Spinal cord (tissue), 10 donors: ENCODE measurements around the gene NRCAM. TPM values are rescaled to one million over a fixed set of nuclear protein-coding genes. Genes with fewer than 3 reads are reported as not detected.

Experiments
- DNase-seq, 6 donors: peaks; one replicate each; pipeline versions ENCODE4 v3.0.0 to v3.0.0-alpha.2; 2013 to 2015; ENCODE audit warnings: low spot score in 6 of 6, low read depth in 4 of 6
- H3K27ac ChIP-seq: one replicate; pipeline ENCODE4 v1.5.1; 2013; ENCODE audit warnings: low read depth, low read length, control low read depth
- H3K27me3 ChIP-seq: one replicate; pipeline ENCODE4 v1.6.1; 2013; ENCODE audit warnings: low read length; ENCODE audit not compliant: control insufficient read depth, insufficient read depth
- H3K36me3 ChIP-seq: one replicate; pipeline ENCODE4 v1.6.1; 2013; ENCODE audit warnings: low read length; ENCODE audit not compliant: control insufficient read depth, insufficient read depth
- H3K4me1 ChIP-seq: one replicate; pipeline ENCODE4 v1.6.1; 2013; ENCODE audit warnings: low read length; ENCODE audit not compliant: control insufficient read depth, insufficient read depth
- H3K4me3 ChIP-seq: one replicate; pipeline ENCODE4 v1.5.1; 2013; ENCODE audit warnings: low read depth, low read length, control low read depth
- H3K9me3 ChIP-seq: one replicate; pipeline ENCODE4 v1.6.1; 2013; ENCODE audit warnings: low read length; ENCODE audit not compliant: control insufficient read depth, insufficient read depth
- WGBS: methylation state at CpG from one replicate; pipeline ENCODE4 v1.1.5; 2013; ENCODE audit warnings: missing lambda C conversion rate; ENCODE audit not compliant: insufficient coverage; 5-methylcytosine and 5-hydroxymethylcytosine counted together
- polyA plus RNA-seq, 2 donors: library from polyadenylated mRNA; unstranded; fragments of 120-200 nt; gene quantifications; one replicate each; pipeline ENCODE4 v1.2.1, GENCODE V29; 2013; ENCODE audit not compliant: insufficient read length in 2 of 2
- total RNA-seq, 2 donors: library from RNA; depleted of rRNA in 1 of 2; stranded (reverse); fragments of 120-200 nt in 1 of 2; fragments of >200 nt in 1 of 2; gene quantifications; one replicate each; pipeline versions ENCODE4 v1.2.3 to v1.2.4, GENCODE V29; 2013 to 2014
- donor health status: healthy.

Gene NRCAM
- total and polyA plus RNA-seq, 4 donors = 50.4 to 198 (median 140) TPM

DNA sequence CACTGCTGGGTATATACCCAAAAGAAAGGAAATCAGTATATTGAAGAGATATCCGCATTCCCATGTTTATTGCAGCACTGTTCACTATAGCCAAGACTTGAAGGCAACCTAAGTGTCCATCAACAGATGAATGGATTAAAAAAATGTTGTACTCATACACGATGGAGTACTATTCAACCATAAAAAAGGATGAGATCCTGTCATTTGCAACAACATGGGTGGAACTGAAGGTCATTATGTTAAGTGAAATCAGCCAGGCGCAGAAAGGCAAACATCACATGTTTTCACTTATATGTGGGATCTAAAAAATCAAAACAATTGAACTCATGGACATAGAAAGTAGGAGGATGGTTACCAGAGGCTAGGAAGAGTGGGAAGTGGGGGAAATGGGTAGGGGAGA, 19.3 kb downstream of the NRCAM start:
- DNase-seq = no peak
- Histone ChIP-seq H3K27me3 (no peaks in the 10 kb centered on the region), H3K9me3 (peaks cover 3% of the 10 kb centered on the region), H3K36me3 (no peaks in the 10 kb centered on the region), H3K4me1 (no peaks in the 10 kb centered on the region), H3K4me3 (no peak overlapping the region), H3K27ac (no peak overlapping the region)
- WGBS = no CpG with 5 or more reads among the region's 3 CpGs

DNA sequence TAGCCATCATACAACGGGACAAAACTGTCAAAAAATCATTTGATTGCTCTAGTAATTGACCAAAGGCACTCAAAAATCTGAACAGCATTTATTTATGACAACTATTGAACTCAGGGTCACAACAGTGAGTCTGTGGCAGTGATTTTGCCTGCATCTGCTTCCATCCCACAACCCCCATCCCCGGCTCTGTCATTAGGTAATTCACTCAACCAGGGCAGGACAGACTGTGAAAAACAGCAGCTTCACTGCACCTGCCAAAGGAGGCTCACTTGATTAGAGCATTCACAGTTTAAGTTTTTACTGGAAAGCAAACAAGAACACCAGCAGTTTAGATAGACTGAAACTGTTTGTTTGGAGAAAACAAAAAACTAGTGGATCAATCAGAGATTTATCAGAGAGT, 22.2 kb downstream of the NRCAM start:
- H3K4me1 ChIP-seq = no peaks in the 10 kb centered on the region
- no peak for DNase-seq
- H3K36me3 ChIP-seq = peaks cover 2% of the 10 kb centered on the region
- no peak overlapping the region for H3K4me3 ChIP-seq
- H3K27ac ChIP-seq = no peak overlapping the region
- peaks cover 3% of the 10 kb centered on the region for H3K9me3 ChIP-seq
- WGBS = 67% methylated on average over 1 of the region's 2 CpGs
- H3K27me3 ChIP-seq = no peaks in the 10 kb centered on the region

DNA sequence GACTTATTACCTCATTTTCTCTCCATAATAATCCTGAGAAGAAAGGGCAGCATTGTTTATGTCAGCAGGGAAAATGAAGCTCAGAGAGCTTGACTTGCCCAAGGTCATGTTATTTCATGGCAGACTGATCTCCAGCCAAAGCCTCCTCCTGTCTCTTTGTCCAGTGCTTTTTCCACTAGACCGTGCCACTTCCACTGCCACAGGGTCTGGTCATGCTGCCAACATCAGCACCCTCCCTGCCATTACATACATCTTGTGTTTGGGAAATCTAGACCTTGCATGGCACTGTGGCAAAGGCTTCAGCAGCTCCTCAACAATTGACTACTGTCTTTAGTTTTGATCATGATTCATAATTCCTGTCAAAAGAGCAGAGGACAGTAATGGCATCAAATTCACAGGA, 25.1 kb downstream of the NRCAM start:
- DNase-seq = no peak
- no peaks in the 10 kb centered on the region for H3K27me3 ChIP-seq
- WGBS = 0% methylated on average over 1 of the region's 1 CpG
- H3K4me1 ChIP-seq = no peaks in the 10 kb centered on the region
- peaks cover 2% of the 10 kb centered on the region for H3K36me3 ChIP-seq
- H3K27ac ChIP-seq = no peak overlapping the region
- no peak overlapping the region for H3K4me3 ChIP-seq
- H3K9me3 ChIP-seq = peaks cover 3% of the 10 kb centered on the region

DNA sequence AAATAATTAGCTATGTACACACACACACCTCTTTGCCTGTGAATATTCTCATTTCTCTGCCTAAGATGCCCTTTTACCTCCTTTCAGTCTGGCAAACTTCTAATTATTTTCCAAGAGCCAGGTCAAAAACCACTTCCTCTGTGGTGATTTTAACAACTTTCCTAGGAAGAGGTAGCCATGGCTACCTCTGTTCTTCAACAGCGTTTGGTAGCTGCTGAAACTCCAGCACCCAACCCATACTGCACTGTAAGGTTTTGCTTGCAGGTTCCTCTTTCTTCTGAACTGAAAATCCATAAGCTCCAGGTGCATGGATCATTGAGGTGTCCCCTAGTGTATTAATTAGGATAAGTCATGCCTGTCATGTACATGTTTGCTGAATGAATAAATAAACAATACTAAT, 25.6 kb downstream of the NRCAM start:
- no peak overlapping the region for H3K4me3 ChIP-seq
- no peak for DNase-seq
- H3K27me3 ChIP-seq = no peaks in the 10 kb centered on the region
- peaks cover 1% of the 10 kb centered on the region for H3K9me3 ChIP-seq
- H3K27ac ChIP-seq = no peak overlapping the region
- H3K4me1 ChIP-seq = no peaks in the 10 kb centered on the region
- WGBS = no CpG with 5 or more reads among the region's 1 CpG
- H3K36me3 ChIP-seq = peaks cover 2% of the 10 kb centered on the region

DNA sequence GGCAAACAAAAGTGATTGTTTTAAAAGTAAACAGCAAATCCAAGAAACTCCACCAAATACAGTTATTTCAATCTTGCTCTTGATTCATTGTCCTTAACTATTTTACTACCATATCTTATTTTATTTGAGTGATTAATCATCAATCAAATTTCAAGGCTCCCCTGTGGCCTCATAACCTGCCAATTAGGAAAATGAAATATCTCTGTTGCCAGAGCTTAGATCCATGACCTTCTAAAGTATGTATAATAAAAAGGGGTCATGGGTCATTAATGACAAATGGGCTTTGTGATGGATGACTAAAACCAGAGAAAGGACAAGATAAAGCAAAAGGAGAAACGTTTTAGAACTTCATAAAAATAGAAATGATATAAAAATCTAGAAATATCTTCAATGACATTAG, 28.5 kb downstream of the NRCAM start:
- Histone ChIP-seq H3K27ac (no peak overlapping the region), H3K9me3 (no peaks in the 10 kb centered on the region), H3K4me1 (no peaks in the 10 kb centered on the region), H3K27me3 (no peaks in the 10 kb centered on the region), H3K4me3 (no peak overlapping the region), H3K36me3 (peaks cover 2% of the 10 kb centered on the region)
- WGBS = no CpG with 5 or more reads among the region's 1 CpG
- no peak for DNase-seq

DNA sequence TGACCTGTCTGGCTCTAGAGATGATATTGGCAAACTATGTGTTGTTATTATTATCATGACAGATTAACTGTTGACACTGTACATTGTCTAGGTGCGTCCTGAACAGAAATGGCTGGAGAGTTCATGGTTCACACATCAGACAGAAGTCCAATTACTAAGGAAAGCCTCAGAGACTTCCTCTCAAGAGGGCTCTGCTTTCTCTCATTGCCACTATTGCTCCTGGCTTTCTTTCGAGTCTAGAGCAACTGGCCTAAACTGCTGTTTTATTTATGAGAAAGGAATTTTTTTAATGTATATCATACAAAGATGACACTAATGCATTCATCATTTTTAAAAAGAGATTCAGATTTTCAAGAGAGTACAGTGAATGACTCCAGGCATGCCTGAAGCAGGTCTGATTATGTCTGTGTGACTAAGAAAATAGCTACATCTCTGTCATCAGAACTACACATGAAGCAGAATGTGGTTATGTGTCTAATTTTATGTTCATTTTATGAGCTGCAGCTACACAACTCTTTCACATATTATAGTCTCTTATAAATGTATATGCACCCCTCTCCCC, 30.4 kb downstream of the NRCAM start:
- Histone ChIP-seq H3K9me3 (no peaks in the 10 kb centered on the region), H3K36me3 (peaks cover 2% of the 10 kb centered on the region), H3K27me3 (no peaks in the 10 kb centered on the region), H3K4me3 (no peak overlapping the region), H3K4me1 (no peaks in the 10 kb centered on the region), H3K27ac (no peak overlapping the region)
- no peak for DNase-seq
- no CpG with 5 or more reads among the region's 2 CpGs for WGBS

DNA sequence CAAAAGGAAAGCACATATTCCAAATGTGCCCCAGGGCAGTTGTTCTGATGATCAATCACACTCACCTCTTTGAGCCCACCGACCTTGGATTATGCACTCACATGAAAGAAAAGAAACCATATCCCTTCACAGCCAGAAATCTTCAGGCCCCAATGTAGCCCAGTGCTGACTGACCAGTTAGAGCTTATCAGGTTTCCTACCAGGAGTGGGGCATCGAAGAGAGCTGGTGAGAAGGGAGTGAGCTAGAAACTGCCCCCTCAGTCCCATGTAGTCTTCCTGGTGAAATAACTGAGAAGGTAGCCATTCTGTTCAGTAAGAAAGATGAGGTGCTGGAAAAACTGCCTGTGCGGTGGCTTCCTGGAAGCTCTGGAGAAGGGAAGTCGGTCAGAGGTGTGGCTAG, 32.2 kb downstream of the NRCAM start:
- no peak overlapping the region for H3K4me3 ChIP-seq
- no peaks in the 10 kb centered on the region for H3K9me3 ChIP-seq
- H3K4me1 ChIP-seq = no peaks in the 10 kb centered on the region
- H3K36me3 ChIP-seq = no peaks in the 10 kb centered on the region
- no peaks in the 10 kb centered on the region for H3K27me3 ChIP-seq
- no peak for DNase-seq
- WGBS = 86% methylated on average over 2 of the region's 4 CpGs
- no peak overlapping the region for H3K27ac ChIP-seq

DNA sequence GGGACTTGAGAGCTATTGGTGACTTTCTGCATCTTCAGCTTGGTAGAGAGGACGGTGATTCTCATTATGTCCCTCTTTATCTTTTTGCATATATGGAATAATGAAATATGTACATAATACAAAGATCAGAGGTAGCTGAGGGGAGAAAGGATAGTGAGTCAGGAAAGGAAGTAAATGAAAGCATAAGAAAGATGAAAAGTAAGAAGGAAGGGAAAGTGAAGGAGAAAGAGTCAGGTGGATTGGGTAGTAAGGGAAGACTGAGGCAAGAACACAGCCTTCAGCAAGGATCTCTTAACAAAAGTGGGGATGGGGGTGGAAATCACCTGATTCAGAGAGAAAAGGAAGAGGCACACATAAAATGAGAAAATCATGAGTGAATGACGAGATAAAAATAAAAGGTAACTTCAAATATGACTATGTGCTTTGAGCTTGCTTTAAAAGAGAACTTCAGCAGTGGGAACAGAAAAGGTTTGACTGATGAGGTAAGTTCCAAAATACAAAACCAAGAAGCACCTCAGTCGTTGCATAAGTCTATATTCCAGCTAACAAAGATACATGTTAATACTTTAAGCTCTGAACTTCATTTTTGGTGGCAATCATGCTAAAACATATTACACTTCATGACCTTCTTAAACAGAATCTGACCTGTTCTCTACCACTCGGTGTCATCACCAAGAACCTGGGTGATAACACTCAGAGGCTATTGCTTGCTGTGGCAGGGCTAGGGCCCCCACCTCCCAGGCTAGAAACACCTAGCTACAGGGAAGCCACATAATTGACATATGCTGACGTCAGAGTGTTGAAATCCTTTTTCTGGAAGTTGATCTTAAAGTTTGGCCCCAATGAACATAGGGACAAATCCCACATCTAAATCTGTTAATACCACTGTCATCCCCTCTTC, 32.9 kb downstream of the NRCAM start:
- DNase-seq = no peak
- Histone ChIP-seq H3K4me1 (no peaks in the 10 kb centered on the region), H3K4me3 (no peak overlapping the region), H3K9me3 (no peaks in the 10 kb centered on the region), H3K27me3 (no peaks in the 10 kb centered on the region), H3K36me3 (no peaks in the 10 kb centered on the region), H3K27ac (no peak overlapping the region)
- 95% methylated on average over 2 of the region's 5 CpGs for WGBS

DNA sequence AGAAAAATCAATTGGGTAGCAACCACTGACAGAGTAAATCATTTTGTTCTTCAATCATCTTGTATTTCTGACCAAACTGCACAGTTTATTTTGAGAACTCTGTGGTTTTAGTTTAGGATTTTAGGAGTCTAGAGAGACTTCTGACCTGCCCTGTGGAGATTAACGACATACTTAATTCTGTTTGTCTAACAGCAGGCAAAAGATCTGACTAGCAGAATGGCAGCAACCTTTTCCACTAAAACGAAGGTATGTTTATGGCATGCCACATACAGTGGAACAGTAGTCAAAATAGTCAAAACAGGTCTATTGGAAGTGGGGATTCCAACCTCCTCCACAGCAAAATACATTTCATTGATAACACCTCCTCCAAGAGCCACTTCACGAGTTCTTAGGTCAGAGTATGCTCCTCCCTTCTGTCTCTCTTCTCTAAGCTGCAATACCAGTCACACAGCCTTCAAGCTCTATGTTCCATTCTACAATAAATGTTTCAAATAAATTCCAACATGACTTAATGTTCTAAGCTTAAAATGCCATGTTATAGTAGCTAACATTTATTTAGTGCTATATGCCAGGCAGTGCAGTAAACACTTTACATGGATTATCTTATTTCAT, 34.4 kb downstream of the NRCAM start:
- Histone ChIP-seq H3K9me3 (no peaks in the 10 kb centered on the region), H3K27ac (no peak overlapping the region), H3K36me3 (no peaks in the 10 kb centered on the region), H3K4me3 (no peak overlapping the region), H3K4me1 (no peaks in the 10 kb centered on the region), H3K27me3 (no peaks in the 10 kb centered on the region)
- no peak for DNase-seq
- WGBS = 73% methylated on average over 2 of the region's 3 CpGs
